Ovary (tissue), 9 donors: ENCODE measurements around the gene TMEM185A. TPM values are rescaled to one million over a fixed set of nuclear protein-coding genes. Genes with fewer than 3 reads are reported as not detected.
"Not testable (repeated sequence)": the region's sequence is repeated elsewhere in the genome, so short reads cannot be mapped to it uniquely, and the experiment has no call there.

Experiments
- DNase-seq, 5 donors: peaks; one replicate each; pipeline ENCODE4 v3.0.0-alpha.2; 2019 to 2020
- H3K27ac ChIP-seq, 2 donors: fragments of 200-600 bp; one replicate each; pipeline versions ENCODE4 v1.5.1 to v1.8.0; 2019 to 2022
- H3K27me3 ChIP-seq: fragments of 200-600 bp; one replicate; pipeline ENCODE4 v1.8.0; 2022
- H3K36me3 ChIP-seq: fragments of 200-600 bp; sonication (generic); one replicate; pipeline ENCODE4 v1.5.1; 2019
- H3K4me1 ChIP-seq: one replicate; pipeline ENCODE4 v1.8.1; 2013; ENCODE audit warnings: mild to moderate bottlenecking, moderate library complexity; ENCODE audit not compliant: insufficient read depth
- H3K4me3 ChIP-seq: fragments of 200-600 bp; sonication (generic); one replicate; pipeline ENCODE4 v1.5.1; 2017
- H3K9me3 ChIP-seq, 2 donors: fragments of 200-600 bp in 1 of 2; sonication (generic) in 1 of 2; one replicate each; pipeline versions ENCODE4 v1.5.1 to v1.8.1; 2013 to 2019; ENCODE audit warnings: mild to moderate bottlenecking in 1 of 2, moderate library complexity in 1 of 2
- WGBS, 3 donors: extraction: QIAGEN DNeasy Blood & Tissue Kit in 1 of 3; methylation state at CpG; one replicate each; pipeline versions ENCODE4 v1.1.5 to v1.1.7; 2013 to 2017; 5-methylcytosine and 5-hydroxymethylcytosine counted together
- intact Hi-C, 4 donors: fragments of 100-400 bp; cut with DNase I; formaldehyde crosslinking; loops; one replicate each; pipeline versions ENCODE4 v1.11.0 to v1.15.1; 2022 to 2023
- polyA plus RNA-seq, 2 donors: library from polyadenylated mRNA; stranded (reverse); fragments of 200-250 nt in 1 of 2; fragments of 350-450 nt in 1 of 2; fragmentation: Illumina TruSeq in 1 of 2; extraction: RNeasy Lipid Tissue Mini Kit (QIAGEN cat#74804) in 1 of 2; gene quantifications; one replicate each; pipeline ENCODE4 v1.2.3, GENCODE V29; 2013 to 2014
- total RNA-seq, 7 donors: library from RNA; depleted of rRNA in 2 of 7; stranded (reverse); fragments of >200 nt in 2 of 7; fragmentation: NEBNext Ultra II Directional in 3 of 7; extraction: Animal tissue kit (Norgen Biotek cat#: 25700) in 3 of 7; gene quantifications; one replicate each; pipeline versions ENCODE4 v1.1.0 to v1.2.4, GENCODE V29; 2016 to 2023
- donor health status: DM: no; HTN: no; CAD: no; lungs with moderate emphysema.
- donor health status: DM: no; HTN: no; CAD: no.
- donor health status: Bipolar disorder and iron deficiency.
- donor health status: DM: yes; HTN: yes; CAD: no.
- donor health status: DM: no; HTN: no; CAD: no.
- donor health status: DM: yes; HTN: yes; CAD: no.

The TMEM185A gene
- total and polyA plus RNA-seq, 9 donors, result 18.7 to 63.1 (median 36.7) TPM

- 57 to 79% (median 72%) methylated on average over 1 of the region's 1 CpG for WGBS, 3 donors
- not testable (repeated sequence) for H3K27me3 ChIP-seq
Measured at GRCh38 chrX:149550454-149550853, 81.1 kb downstream of the TMEM185A start.

GRCh38 chrX:149549701-149550100 lies 81.9 kb downstream of the TMEM185A start, which contains the start of gene HSFX3:
Gene HSFX3 (minus strand): TSS chrX:149549924. CDS start chrX:149549852, 72 bp downstream.
- H3K36me3 ChIP-seq, intact Hi-C loops, H3K27ac ChIP-seq, DNase-seq, H3K27me3 ChIP-seq, H3K9me3 ChIP-seq, H3K4me3 ChIP-seq, H3K4me1 ChIP-seq: not testable (repeated sequence)
- WGBS, 3 donors, result 77% methylated on average over 1 of the region's 6 CpGs; no CpG with 5 or more reads in 2 of the 3 donors

More at GRCh38 chrX:149550454-149550853, 81.1 kb downstream of the TMEM185A start:
- H3K9me3 ChIP-seq, H3K4me3 ChIP-seq, H3K27ac ChIP-seq, H3K36me3 ChIP-seq, H3K4me1 ChIP-seq, DNase-seq, intact Hi-C loops: not testable (repeated sequence)

- H3K27ac ChIP-seq, H3K4me3 ChIP-seq, intact Hi-C loops, H3K27me3 ChIP-seq, DNase-seq, H3K36me3 ChIP-seq, H3K4me1 ChIP-seq, H3K9me3 ChIP-seq: not testable (repeated sequence)
- 23 to 60% methylated on average over 1 of the region's 3 CpGs; no CpG with 5 or more reads in 1 of the 3 donors for WGBS, 3 donors
Measured at GRCh38 chrX:149547782-149548181, 83.8 kb downstream of the TMEM185A start.

GRCh38 chrX:149546962-149547361 lies 84.6 kb downstream of the TMEM185A start:
- H3K9me3 ChIP-seq, intact Hi-C loops, DNase-seq, H3K4me1 ChIP-seq, H3K36me3 ChIP-seq, H3K4me3 ChIP-seq, H3K27ac ChIP-seq, H3K27me3 ChIP-seq: not testable (repeated sequence)
- 78 to 88% (median 88%) methylated on average over 1 of the region's 1 CpG for WGBS, 3 donors

Other genes with a start within 250 kb of the TMEM185A start
- gene IDS, start 126.5 kb downstream of the TMEM185A start, total RNA-seq, result 100 to 1,000 TPM in 1 of 7 donors, 10 to 100 TPM in 6; 53.3 to 104 (median 76.1) TPM
- 100 to 1,000 TPM in 1 of 2 donors, 10 to 100 TPM in 1; 59.7 to 122 TPM for gene IDS, start 126.5 kb downstream of the TMEM185A start, polyA plus RNA-seq
- 10 to 100 TPM in 6 of 7 donors, 1 to 10 TPM in 1; 8.7 to 23.6 (median 17.5) TPM for gene EOLA1, start 90.8 kb downstream of the TMEM185A start, total RNA-seq
- 10 to 100 TPM; 17.2 to 27.5 TPM for gene EOLA1, start 90.8 kb downstream of the TMEM185A start, polyA plus RNA-seq
- gene HSFX3, start 81.9 kb downstream of the TMEM185A start, total RNA-seq, result not detected
- not detected for gene HSFX3, start 81.9 kb downstream of the TMEM185A start, polyA plus RNA-seq
- gene MAGEA9B, start 44.3 kb downstream of the TMEM185A start, total RNA-seq, result under 1 TPM in 1 of 7 donors, not detected in 6; 0.10 TPM
- gene MAGEA9B, start 44.3 kb downstream of the TMEM185A start, polyA plus RNA-seq, result not detected
- 1 to 10 TPM in 1 of 7 donors, under 1 TPM in 2, not detected in 4; 0.22 to 1.9 (median 0.66) TPM for gene HSFX2, start 36.5 kb downstream of the TMEM185A start, total RNA-seq
- gene HSFX2, start 36.5 kb downstream of the TMEM185A start, polyA plus RNA-seq, result 1 to 10 TPM in 1 of 2 donors, under 1 TPM in 1; 0.70 to 1.7 TPM
- gene MAGEA11, start 80.3 kb upstream of the TMEM185A start, total RNA-seq, result not detected
- gene MAGEA11, start 80.3 kb upstream of the TMEM185A start, polyA plus RNA-seq, result not detected
- gene HSFX1, start 142.3 kb upstream of the TMEM185A start, total RNA-seq, result 1 to 10 TPM; 1.7 to 4.9 (median 3.2) TPM
- 1 to 10 TPM in 1 of 2 donors, under 1 TPM in 1; 0.73 to 3.2 TPM for gene HSFX1, start 142.3 kb upstream of the TMEM185A start, polyA plus RNA-seq
- not detected for gene MAGEA9, start 150.1 kb upstream of the TMEM185A start, total RNA-seq
- gene MAGEA9, start 150.1 kb upstream of the TMEM185A start, polyA plus RNA-seq, result not detected
- not detected for gene MAGEA8, start 249.4 kb upstream of the TMEM185A start, total RNA-seq
- not detected for gene MAGEA8, start 249.4 kb upstream of the TMEM185A start, polyA plus RNA-seq